Panc1 (cell line): Measurements from ENCODE around the gene FAM149A. TPM values are rescaled to one million over a fixed set of nuclear protein-coding genes. Genes with fewer than 3 reads are reported as not detected.

Experiments used
- ATAC-seq: fragments of 200-7000 bp; cut with Tn5 transposase; 2 replicates; pipeline ENCODE4 v1.9.1; 2020; ENCODE audit warnings: mild to moderate bottlenecking, moderate library complexity
- BruUV-seq: library from RNA; stranded (reverse); fragments of 400-500 nt; replicated peaks from 2 replicates; lab custom pipeline; 2021; lab: Mats Ljungman, UMichigan
- CTCF ChIA-PET: fragments of 300-600 bp; sonication (Branson Sonifier 250); formaldehyde crosslinking; loops from one replicate; lab custom pipeline; 2022; ENCODE audit warnings: antibody characterized with exemption; lab: Charles Lee
- POLR2A ChIA-PET: fragments of 300-600 bp; sonication (Branson Sonifier 250); formaldehyde crosslinking; loops from one replicate; lab custom pipeline; 2022; ENCODE audit warnings: antibody characterized with exemption; lab: Charles Lee
- DNase-seq: peaks from one replicate; pipeline ENCODE4 v3.0.0-alpha.2; 2010; ENCODE audit warnings: low read depth, low spot score
- H3K27ac ChIP-seq: 2 replicates; pipeline ENCODE4 v1.5.1; 2011; ENCODE audit warnings: mild to moderate bottlenecking, low read length, inconsistent platforms
- H3K27me3 ChIP-seq: fragments of 200-500 bp; sonication (Bioruptor generic); 2 replicates; pipeline ENCODE4 v1.6.0; 2014; ENCODE audit warnings: low read length, inconsistent platforms; ENCODE audit not compliant: control insufficient read depth, insufficient read depth
- H3K36me3 ChIP-seq: fragments of 200-500 bp; sonication (Bioruptor generic); 2 replicates; pipeline ENCODE4 v1.5.1; 2014; ENCODE audit warnings: inconsistent platforms, mild to moderate bottlenecking, low read length, moderate library complexity; ENCODE audit not compliant: control insufficient read depth, insufficient read depth
- H3K4me1 ChIP-seq: 2 replicates; pipeline ENCODE4 v1.5.1; 2011; ENCODE audit warnings: inconsistent platforms, mild to moderate bottlenecking, low read length, moderate library complexity; ENCODE audit not compliant: control insufficient read depth, insufficient read depth
- H3K4me3 ChIP-seq, 2 experiments: 2 replicates each; pipeline ENCODE4 v1.5.1; 2011 to 2012; ENCODE audit warnings: low read depth in 2 of 2, low read length in 2 of 2, mild to moderate bottlenecking in 2 of 2, inconsistent platforms in 1 of 2, moderate library complexity in 1 of 2
- H3K9me3 ChIP-seq: fragments of 200-500 bp; sonication (Bioruptor generic); 2 replicates; pipeline ENCODE4 v1.5.1; 2014; ENCODE audit warnings: low read depth, mild to moderate bottlenecking, inconsistent platforms, low read length, moderate library complexity; ENCODE audit not compliant: control insufficient read depth, insufficient read depth
- POLR2AphosphoS5 ChIP-seq: IDR thresholded peaks from 2 replicates; pipeline ENCODE4 v1.6.1; 2012; ENCODE audit warnings: mild to moderate bottlenecking, low read depth, low read length, moderate library complexity
- SIN3A ChIP-seq: IDR thresholded peaks from 2 replicates; pipeline ENCODE4 v1.6.1; 2012; ENCODE audit warnings: low read depth, mild to moderate bottlenecking, low read length, moderate library complexity, borderline replicate concordance; ENCODE audit not compliant: insufficient read depth
- TCF7L2 ChIP-seq: IDR thresholded peaks from 2 replicates; pipeline ENCODE4 v1.6.1; 2011; ENCODE audit warnings: mild to moderate bottlenecking, low read depth, low read length, inconsistent platforms
- in situ Hi-C: cut with HindIII; loops from 2 replicates; pipeline ENCODE4 v1.10.0; 2016; ENCODE audit warnings: low sequenced_read_pairs, low pct_unique_long_range_greater_than_20kb
- intact Hi-C: fragments of 100-400 bp; cut with micrococcal nuclease; formaldehyde crosslinking; loops from one replicate; pipeline ENCODE4 v1.10.0; 2022; ENCODE audit not compliant: unreplicated experiment
- total RNA-seq: library from RNA; stranded (reverse); gene quantifications from one replicate; pipeline ENCODE4 v1.2.1, GENCODE V29; 2021; ENCODE audit not compliant: unreplicated experiment
- TF ChIP-seq, protein P1 (sequence below), 2 experiments: IDR thresholded peaks; 2 replicates each; pipeline ENCODE4 v1.6.1; 2011 to 2012; ENCODE audit warnings: low read depth in 2 of 2, control low read depth in 1 of 2, low read length in 1 of 2, mild to moderate bottlenecking in 1 of 2, moderate library complexity in 1 of 2; ENCODE audit not compliant: insufficient read depth in 1 of 2
- TF ChIP-seq, protein P2 (sequence below): fragments of 450-650 bp; IDR thresholded peaks from 2 replicates; pipeline ENCODE4 v1.5.1; 2017; ENCODE audit warnings: mild to moderate bottlenecking

Gene FAM149A
- total RNA-seq, 1 experiment from 2014 or later: 0.13 TPM

DNA sequence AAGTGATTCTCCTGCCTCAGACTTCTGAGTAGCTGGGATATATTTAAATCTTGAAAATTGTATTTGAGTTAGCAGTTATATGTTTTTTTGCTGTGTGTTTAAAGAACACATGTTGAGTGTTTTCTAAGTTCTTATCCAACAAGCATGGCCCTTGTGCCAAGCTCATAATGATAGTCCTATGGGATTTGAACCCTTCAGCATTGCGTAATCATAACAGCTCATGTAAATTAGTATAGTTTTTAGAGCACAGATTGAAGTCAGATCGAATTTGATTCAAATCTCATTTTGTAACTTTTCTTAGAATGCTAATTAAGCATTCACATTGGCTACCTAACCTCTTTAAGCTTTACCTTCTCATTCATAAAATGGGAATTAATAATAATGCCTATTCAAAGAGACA is 12.2 kb downstream of the FAM149A start:
- TF ChIP-seq TCF7L2 (no peak), SIN3A (no peak), POLR2AphosphoS5 (no peak)
- TF ChIP-seq, protein P1, sequence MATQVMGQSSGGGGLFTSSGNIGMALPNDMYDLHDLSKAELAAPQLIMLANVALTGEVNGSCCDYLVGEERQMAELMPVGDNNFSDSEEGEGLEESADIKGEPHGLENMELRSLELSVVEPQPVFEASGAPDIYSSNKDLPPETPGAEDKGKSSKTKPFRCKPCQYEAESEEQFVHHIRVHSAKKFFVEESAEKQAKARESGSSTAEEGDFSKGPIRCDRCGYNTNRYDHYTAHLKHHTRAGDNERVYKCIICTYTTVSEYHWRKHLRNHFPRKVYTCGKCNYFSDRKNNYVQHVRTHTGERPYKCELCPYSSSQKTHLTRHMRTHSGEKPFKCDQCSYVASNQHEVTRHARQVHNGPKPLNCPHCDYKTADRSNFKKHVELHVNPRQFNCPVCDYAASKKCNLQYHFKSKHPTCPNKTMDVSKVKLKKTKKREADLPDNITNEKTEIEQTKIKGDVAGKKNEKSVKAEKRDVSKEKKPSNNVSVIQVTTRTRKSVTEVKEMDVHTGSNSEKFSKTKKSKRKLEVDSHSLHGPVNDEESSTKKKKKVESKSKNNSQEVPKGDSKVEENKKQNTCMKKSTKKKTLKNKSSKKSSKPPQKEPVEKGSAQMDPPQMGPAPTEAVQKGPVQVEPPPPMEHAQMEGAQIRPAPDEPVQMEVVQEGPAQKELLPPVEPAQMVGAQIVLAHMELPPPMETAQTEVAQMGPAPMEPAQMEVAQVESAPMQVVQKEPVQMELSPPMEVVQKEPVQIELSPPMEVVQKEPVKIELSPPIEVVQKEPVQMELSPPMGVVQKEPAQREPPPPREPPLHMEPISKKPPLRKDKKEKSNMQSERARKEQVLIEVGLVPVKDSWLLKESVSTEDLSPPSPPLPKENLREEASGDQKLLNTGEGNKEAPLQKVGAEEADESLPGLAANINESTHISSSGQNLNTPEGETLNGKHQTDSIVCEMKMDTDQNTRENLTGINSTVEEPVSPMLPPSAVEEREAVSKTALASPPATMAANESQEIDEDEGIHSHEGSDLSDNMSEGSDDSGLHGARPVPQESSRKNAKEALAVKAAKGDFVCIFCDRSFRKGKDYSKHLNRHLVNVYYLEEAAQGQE (IDR thresholded peaks at IDR 0.05; ENCODE audit: insufficient read depth in 1 of 2, low read depth in 2 of 2, low read length in 1 of 2): no peak
- TF ChIP-seq, protein P2, sequence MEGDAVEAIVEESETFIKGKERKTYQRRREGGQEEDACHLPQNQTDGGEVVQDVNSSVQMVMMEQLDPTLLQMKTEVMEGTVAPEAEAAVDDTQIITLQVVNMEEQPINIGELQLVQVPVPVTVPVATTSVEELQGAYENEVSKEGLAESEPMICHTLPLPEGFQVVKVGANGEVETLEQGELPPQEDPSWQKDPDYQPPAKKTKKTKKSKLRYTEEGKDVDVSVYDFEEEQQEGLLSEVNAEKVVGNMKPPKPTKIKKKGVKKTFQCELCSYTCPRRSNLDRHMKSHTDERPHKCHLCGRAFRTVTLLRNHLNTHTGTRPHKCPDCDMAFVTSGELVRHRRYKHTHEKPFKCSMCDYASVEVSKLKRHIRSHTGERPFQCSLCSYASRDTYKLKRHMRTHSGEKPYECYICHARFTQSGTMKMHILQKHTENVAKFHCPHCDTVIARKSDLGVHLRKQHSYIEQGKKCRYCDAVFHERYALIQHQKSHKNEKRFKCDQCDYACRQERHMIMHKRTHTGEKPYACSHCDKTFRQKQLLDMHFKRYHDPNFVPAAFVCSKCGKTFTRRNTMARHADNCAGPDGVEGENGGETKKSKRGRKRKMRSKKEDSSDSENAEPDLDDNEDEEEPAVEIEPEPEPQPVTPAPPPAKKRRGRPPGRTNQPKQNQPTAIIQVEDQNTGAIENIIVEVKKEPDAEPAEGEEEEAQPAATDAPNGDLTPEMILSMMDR: no peak
- no peaks in the 10 kb centered on the region for H3K36me3 ChIP-seq
- BruUV-seq: no TSS peak
- no peaks in the 10 kb centered on the region for H3K27me3 ChIP-seq
- H3K4me3 ChIP-seq: no peak overlapping the region
- no peak overlapping the region for H3K27ac ChIP-seq
- H3K4me1 ChIP-seq: no peaks in the 10 kb centered on the region
- no peak for ATAC-seq
- no peaks in the 10 kb centered on the region for H3K9me3 ChIP-seq
- intact Hi-C loops (no loop called here), in situ Hi-C loops (no loop called here)
- ChIA-PET CTCF (no interaction called here), POLR2A (no interaction called here)
- no peak for DNase-seq

GRCh38 chr4:186118582-186118981 is 14.1 kb downstream of the FAM149A start:
- intact Hi-C loops: no loop called here
- no peak overlapping the region for H3K27ac ChIP-seq
- H3K9me3 ChIP-seq: no peaks in the 10 kb centered on the region
- DNase-seq (no peak), ATAC-seq (no peak)
- in situ Hi-C loops: no loop called here
- no peaks in the 10 kb centered on the region for H3K4me1 ChIP-seq
- CTCF ChIA-PET: no interaction called here
- TF ChIP-seq POLR2AphosphoS5: no peak
- TF ChIP-seq, protein P1 (IDR thresholded peaks at IDR 0.05; ENCODE audit: insufficient read depth in 1 of 2, low read depth in 2 of 2, low read length in 1 of 2): no peak
- TF ChIP-seq, protein P2: no peak
- TF ChIP-seq TCF7L2: no peak
- TF ChIP-seq SIN3A: no peak
- no TSS peak for BruUV-seq
- POLR2A ChIA-PET: no interaction called here
- no peaks in the 10 kb centered on the region for H3K36me3 ChIP-seq
- no peaks in the 10 kb centered on the region for H3K27me3 ChIP-seq
- no peak overlapping the region for H3K4me3 ChIP-seq
